K562 (cell line): ENCODE results near the gene FBXW9. TPM values are rescaled to one million over a fixed set of nuclear protein-coding genes. Genes with fewer than 3 reads are reported as not detected.

ENCODE experiments used
- ARID1B ChIP-seq: fragments of 450-650 bp; IDR thresholded peaks from 2 replicates; pipeline ENCODE4 v1.6.1; 2016; ENCODE audit warnings: antibody characterized with exemption, mild to moderate bottlenecking, inconsistent platforms
- BHLHE40 ChIP-seq: IDR thresholded peaks from 2 replicates; pipeline ENCODE4 v1.6.1; 2011; ENCODE audit warnings: low read length, improper control_type of control experiment
- CBFB ChIP-seq: sonication (generic); formaldehyde crosslinking; IDR thresholded peaks from 2 replicates; pipeline ENCODE4 v1.4.0; 2020; ENCODE audit warnings: mild to moderate bottlenecking, missing genetic modification reagents
- CREB1 ChIP-seq, 2 experiments: sonication (generic) in 1 of 2; formaldehyde crosslinking in 1 of 2; IDR thresholded peaks; 2 replicates each; pipeline versions ENCODE4 v1.6.1 to v1.8.0; 2012 to 2022; ENCODE audit warnings: inconsistent platforms in 1 of 2, mild to moderate bottlenecking in 1 of 2, missing genetic modification reagents in 1 of 2, moderate library complexity in 1 of 2
- ELF1 ChIP-seq: fragments of 200-800 bp; sonication (Bioruptor generic); IDR thresholded peaks from 2 replicates; pipeline ENCODE4 v1.6.1; 2016; ENCODE audit warnings: missing genetic modification characterization, missing compliant biosample characterization
- HEY1 ChIP-seq: fragments of 250-450 bp; sonication (Bioruptor Pico); IDR thresholded peaks from 2 replicates; pipeline ENCODE4 v1.5.0; 2020; ENCODE audit warnings: mild to moderate bottlenecking, moderate library complexity, borderline replicate concordance
- HNRNPH1 ChIP-seq: fragments of 200-400 bp; formaldehyde crosslinking; optimal IDR thresholded peaks from 2 replicates; pipeline ENCODE3; 2017; ENCODE audit warnings: low read depth, mild to moderate bottlenecking, low read length, moderate library complexity
- HNRNPUL1 ChIP-seq: fragments of 200-400 bp; formaldehyde crosslinking; IDR thresholded peaks from 2 replicates; pipeline ENCODE4 v1.6.1; 2017; ENCODE audit warnings: low read length
- KAT7 ChIP-seq: sonication (generic); formaldehyde crosslinking; IDR thresholded peaks from 2 replicates; pipeline ENCODE4 v1.8.0; 2022; ENCODE audit warnings: missing genetic modification reagents, mild to moderate bottlenecking, borderline replicate concordance
- L3MBTL2 ChIP-seq: fragments of 450-650 bp; IDR thresholded peaks from 2 replicates; pipeline ENCODE4 v1.6.1; 2016; ENCODE audit warnings: mild to moderate bottlenecking, moderate library complexity
- SETDB1 ChIP-seq: IDR thresholded peaks from one replicate; pipeline ENCODE4 v1.6.1; 2012; ENCODE audit warnings: low read length, control low read depth, inconsistent platforms
- SIN3A ChIP-seq, 2 experiments: fragments of 150-350 bp in 1 of 2; IDR thresholded peaks; 2 replicates each; pipeline ENCODE4 v1.6.1; 2011 to 2016; ENCODE audit warnings: borderline replicate concordance in 2 of 2, low read depth in 2 of 2, low read length in 2 of 2, mild to moderate bottlenecking in 2 of 2, moderate library complexity in 2 of 2; ENCODE audit not compliant: control insufficient read depth in 1 of 2
- SMAD1 ChIP-seq: fragments of 150-350 bp; IDR thresholded peaks from 2 replicates; pipeline ENCODE4 v1.6.1; 2014; ENCODE audit warnings: low read length, low read depth; ENCODE audit not compliant: partially characterized antibody
- SUPT5H ChIP-seq: fragments of 450-650 bp; IDR thresholded peaks from 2 replicates; pipeline ENCODE4 v1.6.1; 2016
- TEAD4 ChIP-seq, 2 experiments: sonication (generic) in 1 of 2; formaldehyde crosslinking in 1 of 2; IDR thresholded peaks; 2 replicates each; pipeline versions ENCODE4 v1.6.1 to v1.8.0; 2012 to 2022; ENCODE audit warnings: borderline replicate concordance in 1 of 2, inconsistent platforms in 1 of 2, low read length in 1 of 2, mild to moderate bottlenecking in 1 of 2, missing genetic modification reagents in 1 of 2
- ZNF766 ChIP-seq: fragments of 200-800 bp; sonication (Bioruptor generic); conservative IDR thresholded peaks from 2 replicates; pipeline ENCODE4 v1.6.1; 2016; ENCODE audit warnings: missing genetic modification characterization, missing compliant biosample characterization
- ZSCAN29 ChIP-seq: fragments of 450-650 bp; IDR thresholded peaks from 2 replicates; pipeline ENCODE4 v1.6.1; 2017
- polyA plus RNA-seq, 8 experiments: library from polyadenylated mRNA; depleted of rRNA in 4 of 8; stranded (reverse) in 5 of 8; unstranded in 3 of 8; fragments of >200 nt; fragmentation: Nextera tagmentation in 2 of 8; fragmentation: Illumina TruSeq in 1 of 8; extraction: Ambion mirVana in 2 of 8; extraction: Trizol in 1 of 8; gene quantifications; 2 replicates each; pipeline versions ENCODE4 v1.2.1 to v1.2.3, GENCODE V29; 2011 to 2014; ENCODE audit warnings: inconsistent platforms in 1 of 8, missing spikeins in 1 of 8
- total RNA-seq, 7 experiments: library from RNA; depleted of rRNA in 6 of 7; stranded (reverse); fragments of >200 nt in 6 of 7; fragmentation: Illumina TruSeq in 2 of 7; extraction: Trizol in 2 of 7; gene quantifications; 2 replicates each; pipeline versions ENCODE4 v1.2.1 to v1.2.3, GENCODE V29; 2011 to 2021; ENCODE audit warnings: low replicate concordance in 1 of 7
- TF ChIP-seq, protein P1 (sequence below): fragments of 450-650 bp; IDR thresholded peaks from 2 replicates; pipeline ENCODE4 v1.6.1; 2016; ENCODE audit warnings: mild to moderate bottlenecking
- TF ChIP-seq, protein P2 (sequence below): sonication (generic); formaldehyde crosslinking; IDR thresholded peaks from 2 replicates; pipeline ENCODE4 v1.8.0; 2022; ENCODE audit warnings: mild to moderate bottlenecking, low read depth, missing genetic modification reagents
- TF ChIP-seq, protein P3 (sequence below), 2 experiments: IDR thresholded peaks in 1 of 2; conservative IDR thresholded peaks in 1 of 2; 2 replicates each; pipeline ENCODE4 v1.6.1; 2016; ENCODE audit warnings: low read depth in 2 of 2, mild to moderate bottlenecking in 1 of 2, missing compliant biosample characterization in 1 of 2, missing genetic modification characterization in 1 of 2, moderate library complexity in 1 of 2

Gene FBXW9
- total and polyA plus RNA-seq, 9 of the 15 experiments (the other 6 are each of a cell fraction or from before 2014, with no cell fraction given): 0.23 to 21.7 (median 6.2) TPM

DNA sequence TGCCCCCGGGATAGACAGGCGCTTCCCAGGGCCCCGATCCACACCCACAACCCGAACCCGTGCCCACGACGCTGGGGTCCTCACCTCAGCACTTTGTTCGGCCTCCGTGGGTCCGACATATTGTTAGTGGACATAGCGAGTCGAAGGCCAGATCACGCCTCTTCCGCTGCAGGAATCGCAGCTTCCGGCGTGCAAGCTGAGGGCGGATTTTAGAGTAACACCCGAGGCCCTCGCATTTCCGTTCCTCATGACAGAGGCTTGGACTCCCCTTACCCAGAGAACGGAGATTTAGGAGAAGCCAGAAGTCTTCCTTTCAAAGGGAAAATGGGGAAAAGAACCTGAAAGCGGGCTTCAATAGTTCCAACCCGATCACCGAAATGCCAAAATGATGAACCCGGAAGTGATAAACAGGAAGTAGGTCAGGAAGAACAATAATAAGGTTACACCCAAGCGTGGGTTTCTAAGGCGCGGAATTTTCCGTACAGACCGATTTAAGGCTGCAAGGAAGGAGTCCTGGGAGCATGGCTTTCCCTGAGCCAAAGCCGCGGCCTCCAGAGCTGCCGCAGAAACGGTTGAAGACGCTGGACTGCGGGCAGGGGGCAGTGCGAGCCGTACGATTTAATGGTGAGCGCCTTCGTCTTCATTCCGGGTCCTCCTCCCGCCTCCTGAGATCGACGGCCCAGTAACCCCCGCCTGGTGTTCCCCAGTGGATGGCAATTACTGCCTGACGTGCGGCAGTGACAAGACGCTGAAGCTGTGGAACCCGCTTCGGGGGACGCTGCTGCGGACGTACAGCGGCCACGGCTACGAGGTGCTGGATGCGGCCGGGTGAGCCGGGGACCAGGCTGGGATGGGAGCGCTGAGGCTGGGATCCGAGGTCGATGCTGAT lies 26.9 kb downstream of the FBXW9 start (continued):
- TF ChIP-seq ARID1B (0 out of 2 replicates have a peak, but pooled peaks have one; percentile 16), CBFB (no peak), KAT7 (CRISPR knock-in tag) (peak; percentile 52; the same call in 1 of the 2 replicates), HNRNPH1 (no peak), BHLHE40 (no peak), ELF1 (tag) (peak; percentile 99), L3MBTL2 (peak; percentile 73; the same call in 1 of the 2 replicates), ZNF766 (CRISPR knock-in tag) (peak; percentile 45; the same call in 1 of the 2 replicates), HNRNPUL1 (no peak), HEY1 (CRISPR knock-in tag) (0 out of 2 replicates have a peak, but pooled peaks have one; percentile 45), CREB1 (IDR thresholded peaks at IDR 0.05) (no peak; the same call in 1 of the 2 replicates), CREB1 (CRISPR knock-in tag; IDR thresholded peaks at IDR 0.05) (0 out of 2 replicates have a peak, but pooled peaks have one; percentile 38), SIN3A (IDR thresholded peaks at IDR 0.05; ENCODE audit: borderline replicate concordance in 2 of 2, control insufficient read depth in 1 of 2, low read depth in 2 of 2, low read length in 2 of 2) (peak in 1 of 2 experiments; percentile 72; a peak in 2 of 4 replicates), ZSCAN29 (no peak; the same call in 1 of the 2 replicates), SUPT5H (peak; percentile 81), TEAD4 (IDR thresholded peaks at IDR 0.05; ENCODE audit: low read length) (peak; percentile 26; the same call in 1 of the 2 replicates), TEAD4 (CRISPR knock-in tag; IDR thresholded peaks at IDR 0.05; ENCODE audit: borderline replicate concordance) (no peak), SMAD1 (no peak), SETDB1 (no peak)
- TF ChIP-seq, protein P1, sequence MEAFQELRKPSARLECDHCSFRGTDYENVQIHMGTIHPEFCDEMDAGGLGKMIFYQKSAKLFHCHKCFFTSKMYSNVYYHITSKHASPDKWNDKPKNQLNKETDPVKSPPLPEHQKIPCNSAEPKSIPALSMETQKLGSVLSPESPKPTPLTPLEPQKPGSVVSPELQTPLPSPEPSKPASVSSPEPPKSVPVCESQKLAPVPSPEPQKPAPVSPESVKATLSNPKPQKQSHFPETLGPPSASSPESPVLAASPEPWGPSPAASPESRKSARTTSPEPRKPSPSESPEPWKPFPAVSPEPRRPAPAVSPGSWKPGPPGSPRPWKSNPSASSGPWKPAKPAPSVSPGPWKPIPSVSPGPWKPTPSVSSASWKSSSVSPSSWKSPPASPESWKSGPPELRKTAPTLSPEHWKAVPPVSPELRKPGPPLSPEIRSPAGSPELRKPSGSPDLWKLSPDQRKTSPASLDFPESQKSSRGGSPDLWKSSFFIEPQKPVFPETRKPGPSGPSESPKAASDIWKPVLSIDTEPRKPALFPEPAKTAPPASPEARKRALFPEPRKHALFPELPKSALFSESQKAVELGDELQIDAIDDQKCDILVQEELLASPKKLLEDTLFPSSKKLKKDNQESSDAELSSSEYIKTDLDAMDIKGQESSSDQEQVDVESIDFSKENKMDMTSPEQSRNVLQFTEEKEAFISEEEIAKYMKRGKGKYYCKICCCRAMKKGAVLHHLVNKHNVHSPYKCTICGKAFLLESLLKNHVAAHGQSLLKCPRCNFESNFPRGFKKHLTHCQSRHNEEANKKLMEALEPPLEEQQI: no peak; the same call in 1 of the 2 replicates
- TF ChIP-seq, protein P2, sequence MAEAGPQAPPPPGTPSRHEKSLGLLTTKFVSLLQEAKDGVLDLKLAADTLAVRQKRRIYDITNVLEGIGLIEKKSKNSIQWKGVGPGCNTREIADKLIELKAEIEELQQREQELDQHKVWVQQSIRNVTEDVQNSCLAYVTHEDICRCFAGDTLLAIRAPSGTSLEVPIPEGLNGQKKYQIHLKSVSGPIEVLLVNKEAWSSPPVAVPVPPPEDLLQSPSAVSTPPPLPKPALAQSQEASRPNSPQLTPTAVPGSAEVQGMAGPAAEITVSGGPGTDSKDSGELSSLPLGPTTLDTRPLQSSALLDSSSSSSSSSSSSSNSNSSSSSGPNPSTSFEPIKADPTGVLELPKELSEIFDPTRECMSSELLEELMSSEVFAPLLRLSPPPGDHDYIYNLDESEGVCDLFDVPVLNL (CRISPR knock-in tag): 0 out of 2 replicates have a peak, but pooled peaks have one; percentile 31
- TF ChIP-seq, protein P3, sequence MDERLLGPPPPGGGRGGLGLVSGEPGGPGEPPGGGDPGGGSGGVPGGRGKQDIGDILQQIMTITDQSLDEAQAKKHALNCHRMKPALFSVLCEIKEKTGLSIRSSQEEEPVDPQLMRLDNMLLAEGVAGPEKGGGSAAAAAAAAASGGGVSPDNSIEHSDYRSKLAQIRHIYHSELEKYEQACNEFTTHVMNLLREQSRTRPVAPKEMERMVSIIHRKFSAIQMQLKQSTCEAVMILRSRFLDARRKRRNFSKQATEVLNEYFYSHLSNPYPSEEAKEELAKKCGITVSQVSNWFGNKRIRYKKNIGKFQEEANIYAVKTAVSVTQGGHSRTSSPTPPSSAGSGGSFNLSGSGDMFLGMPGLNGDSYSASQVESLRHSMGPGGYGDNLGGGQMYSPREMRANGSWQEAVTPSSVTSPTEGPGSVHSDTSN (CRISPR knock-in tag; IDR thresholded peaks at IDR 0.05; ENCODE audit: low read depth): no peak
- TF ChIP-seq, protein P3 (tag; conservative IDR thresholded peaks at IDR 0.05; ENCODE audit: low read depth): no peak; the same call in 1 of the 2 replicates
